Measurements from ENCODE around the gene SLC15A1.

Gene SLC15A1, protein sequence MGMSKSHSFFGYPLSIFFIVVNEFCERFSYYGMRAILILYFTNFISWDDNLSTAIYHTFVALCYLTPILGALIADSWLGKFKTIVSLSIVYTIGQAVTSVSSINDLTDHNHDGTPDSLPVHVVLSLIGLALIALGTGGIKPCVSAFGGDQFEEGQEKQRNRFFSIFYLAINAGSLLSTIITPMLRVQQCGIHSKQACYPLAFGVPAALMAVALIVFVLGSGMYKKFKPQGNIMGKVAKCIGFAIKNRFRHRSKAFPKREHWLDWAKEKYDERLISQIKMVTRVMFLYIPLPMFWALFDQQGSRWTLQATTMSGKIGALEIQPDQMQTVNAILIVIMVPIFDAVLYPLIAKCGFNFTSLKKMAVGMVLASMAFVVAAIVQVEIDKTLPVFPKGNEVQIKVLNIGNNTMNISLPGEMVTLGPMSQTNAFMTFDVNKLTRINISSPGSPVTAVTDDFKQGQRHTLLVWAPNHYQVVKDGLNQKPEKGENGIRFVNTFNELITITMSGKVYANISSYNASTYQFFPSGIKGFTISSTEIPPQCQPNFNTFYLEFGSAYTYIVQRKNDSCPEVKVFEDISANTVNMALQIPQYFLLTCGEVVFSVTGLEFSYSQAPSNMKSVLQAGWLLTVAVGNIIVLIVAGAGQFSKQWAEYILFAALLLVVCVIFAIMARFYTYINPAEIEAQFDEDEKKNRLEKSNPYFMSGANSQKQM

DNA sequence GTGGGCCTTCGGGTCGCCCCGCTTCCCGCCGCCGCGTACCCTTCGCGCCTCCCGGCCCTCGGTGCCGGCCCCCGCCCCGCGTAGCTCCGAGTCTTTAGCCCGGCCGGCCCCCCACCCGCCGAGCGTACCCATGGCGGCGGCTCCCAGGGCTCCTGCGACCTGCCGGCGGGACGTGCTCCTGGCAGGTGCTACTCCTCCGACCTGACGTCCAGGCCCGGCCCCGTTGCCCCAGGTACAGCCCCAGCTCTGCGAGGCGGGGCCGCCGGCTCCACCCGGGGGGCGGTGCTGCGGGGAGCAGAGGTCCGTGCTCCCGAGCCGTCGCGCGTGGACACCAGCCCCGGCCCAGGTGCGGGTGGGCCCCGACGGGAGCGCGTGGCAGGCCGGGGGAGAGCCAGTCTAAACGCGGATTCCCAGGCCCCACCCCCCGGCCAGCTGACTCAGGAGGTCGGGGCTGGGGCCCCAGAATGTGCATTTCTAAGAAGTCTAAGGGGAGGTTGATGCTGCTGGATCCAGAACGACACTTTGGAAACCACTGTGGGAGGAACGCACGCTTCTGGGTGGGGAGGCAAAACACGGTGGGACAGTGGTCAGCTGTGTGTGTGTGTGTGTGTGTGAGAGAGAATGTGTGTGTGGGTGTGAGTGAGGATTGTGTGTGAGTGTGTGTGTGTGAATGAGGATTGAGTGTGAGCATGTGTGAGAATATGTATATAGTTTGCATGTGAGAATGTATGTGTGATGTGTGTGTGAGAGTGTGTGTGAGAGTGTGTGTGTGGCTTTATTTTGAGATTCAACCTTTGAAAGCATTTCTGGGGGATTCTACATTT, at the start of gene SLC15A1:
Gene SLC15A1 (minus strand): TSS at position 206 of the 824 bp plus-strand sequence. CDS start 74 bp downstream, at position 132.
- Histone ChIP-seq H3K4me2 (no peak within 1 kb of the TSS), H4K20me1 (no peaks in the 10 kb centered on the region), H3K4me1 (no peaks in the 10 kb centered on the region), H3K9me3 (peaks cover 24% of the 10 kb centered on the region), H3K27me3 (peaks cover 11% of the 10 kb centered on the region; the same call in 1 of the 2 replicates), H3K9ac (no peak within 1 kb of the TSS), H3K36me3 (no peaks in the 10 kb centered on the region), H3K4me3 (0 out of 2 replicates have a peak within 1 kb of the TSS, but pooled peaks have one; percentile 36), H3K27ac (no peak within 1 kb of the TSS)
- TF ChIP-seq Cebpa-rat (IDR thresholded peaks at IDR 0.05): no peak

DNA sequence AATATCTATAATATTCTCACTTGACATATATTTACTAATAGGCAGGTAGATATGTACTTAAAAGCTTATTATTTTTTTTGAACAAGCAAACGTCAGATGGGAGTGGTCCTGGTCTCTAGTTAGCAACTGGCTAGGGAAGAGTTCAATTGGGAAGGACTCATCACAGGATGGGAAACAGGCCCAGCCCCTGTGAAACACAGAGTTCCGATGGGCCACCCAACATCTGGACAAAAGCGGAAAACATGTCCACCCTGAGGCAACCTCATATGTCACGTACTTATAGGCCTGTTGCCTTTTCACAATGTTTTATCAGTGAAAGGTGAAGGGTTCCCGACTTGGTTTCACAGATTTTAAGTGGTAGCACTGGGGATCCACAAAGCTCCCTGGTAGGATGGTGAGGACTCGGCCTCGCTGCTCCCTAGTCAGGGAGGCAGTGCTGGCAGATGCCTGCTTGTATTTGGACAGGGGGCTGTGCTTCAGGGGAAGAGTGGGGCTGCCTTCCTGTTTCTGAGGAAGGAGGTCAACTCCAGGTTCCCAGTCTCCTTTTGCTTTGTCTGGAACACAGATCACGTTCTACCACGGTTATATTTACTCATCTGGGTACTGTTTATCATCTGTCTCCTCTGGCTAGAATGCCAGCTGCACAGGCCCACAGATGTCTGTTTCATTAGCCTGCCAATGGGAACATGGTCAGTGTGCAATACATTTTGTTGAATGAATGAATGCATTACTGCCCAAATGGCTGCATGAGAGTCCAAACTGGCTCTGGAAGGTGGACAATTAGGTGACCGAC, 49.4 kb upstream of the SLC15A1 start:
- Histone ChIP-seq H3K9ac (no peak overlapping the region), H3K27ac (no peak overlapping the region), H3K9me3 (0 out of 2 replicates have a peak, but pooled peaks cover 3% of the 10 kb centered on the region), H3K27me3 (no peaks in the 10 kb centered on the region), H3K36me3 (no peaks in the 10 kb centered on the region; the same call in 1 of the 2 replicates), H3K4me2 (no peak overlapping the region), H3K4me1 (0 out of 2 replicates have a peak, but pooled peaks cover 4% of the 10 kb centered on the region), H3K4me3 (no peak overlapping the region), H4K20me1 (no peaks in the 10 kb centered on the region)
- no peak for TF ChIP-seq Cebpa-rat (IDR thresholded peaks at IDR 0.05)

DNA sequence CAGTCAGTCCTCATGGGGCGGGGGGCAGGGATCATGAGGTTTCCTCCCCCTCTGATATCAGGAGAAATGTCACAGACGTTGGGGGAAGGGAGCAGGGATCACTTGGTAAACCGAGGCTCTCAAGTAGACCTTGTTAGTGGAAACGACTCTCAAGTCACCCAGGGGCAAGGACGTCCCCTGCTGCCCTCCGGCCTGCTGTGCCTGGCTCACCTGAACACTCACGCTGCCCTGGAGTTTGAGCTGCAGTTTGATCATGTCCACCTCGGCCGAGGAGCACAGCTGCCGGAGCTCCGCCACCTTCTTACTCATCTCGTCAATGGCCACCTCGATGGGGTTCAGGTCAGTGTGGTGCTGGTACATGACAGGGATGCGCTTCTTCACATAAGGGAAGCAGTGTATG, 47.6 kb upstream of the SLC15A1 start:
- H3K9me3 ChIP-seq: 0 out of 2 replicates have a peak, but pooled peaks cover 6% of the 10 kb centered on the region
- H4K20me1 ChIP-seq: no peaks in the 10 kb centered on the region
- H3K27me3 ChIP-seq: no peaks in the 10 kb centered on the region
- H3K4me1 ChIP-seq: 0 out of 2 replicates have a peak, but pooled peaks cover 4% of the 10 kb centered on the region
- H3K4me2 ChIP-seq: no peak overlapping the region
- no peak overlapping the region for H3K4me3 ChIP-seq
- no peak overlapping the region for H3K9ac ChIP-seq
- H3K27ac ChIP-seq: no peak overlapping the region
- TF ChIP-seq Cebpa-rat (IDR thresholded peaks at IDR 0.05): no peak
- no peaks in the 10 kb centered on the region; the same call in 1 of the 2 replicates for H3K36me3 ChIP-seq

DNA sequence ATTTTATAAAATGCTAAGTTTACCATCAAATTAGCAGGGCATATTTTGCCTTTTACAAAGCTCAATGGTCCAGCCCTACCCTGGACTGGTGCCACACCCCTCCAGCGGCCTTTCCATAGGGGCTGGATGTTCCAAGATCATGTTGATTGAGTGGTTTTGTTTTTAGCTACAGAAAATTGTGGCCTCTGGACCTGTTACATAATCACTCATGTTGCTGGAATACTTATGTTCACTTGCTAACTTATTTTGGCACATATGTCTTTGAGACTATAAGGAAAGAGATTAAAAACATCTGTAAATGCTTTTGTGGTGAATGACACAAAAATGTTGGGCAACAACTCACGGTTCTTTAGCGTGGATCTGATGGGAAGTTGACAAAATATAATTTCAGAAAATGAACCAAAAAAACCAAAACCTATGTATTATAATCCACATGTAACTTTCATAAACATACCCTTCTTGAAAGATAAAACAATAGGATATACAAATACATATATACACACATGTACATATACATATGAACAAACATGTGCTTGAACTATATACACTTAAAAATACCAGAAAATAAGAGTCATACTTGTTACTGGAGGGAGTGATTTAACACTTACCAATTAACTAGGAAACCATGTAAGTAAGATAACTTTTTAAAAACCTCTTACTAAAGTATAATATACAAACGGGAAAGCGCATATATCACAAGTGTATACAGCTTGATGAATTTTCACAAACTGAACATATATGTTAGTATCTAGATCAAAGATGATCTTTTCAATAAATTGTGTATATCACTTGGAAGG, 46.6 kb upstream of the SLC15A1 start:
- TF ChIP-seq Cebpa-rat (IDR thresholded peaks at IDR 0.05): no peak
- H3K36me3 ChIP-seq: no peaks in the 10 kb centered on the region; the same call in 1 of the 2 replicates
- no peak overlapping the region for H3K4me3 ChIP-seq
- no peak overlapping the region for H3K4me2 ChIP-seq
- H3K9ac ChIP-seq: no peak overlapping the region
- no peaks in the 10 kb centered on the region for H4K20me1 ChIP-seq
- H3K9me3 ChIP-seq: 0 out of 2 replicates have a peak, but pooled peaks cover 6% of the 10 kb centered on the region
- 0 out of 2 replicates have a peak, but pooled peaks cover 4% of the 10 kb centered on the region for H3K4me1 ChIP-seq
- H3K27me3 ChIP-seq: no peaks in the 10 kb centered on the region
- no peak overlapping the region for H3K27ac ChIP-seq

DNA sequence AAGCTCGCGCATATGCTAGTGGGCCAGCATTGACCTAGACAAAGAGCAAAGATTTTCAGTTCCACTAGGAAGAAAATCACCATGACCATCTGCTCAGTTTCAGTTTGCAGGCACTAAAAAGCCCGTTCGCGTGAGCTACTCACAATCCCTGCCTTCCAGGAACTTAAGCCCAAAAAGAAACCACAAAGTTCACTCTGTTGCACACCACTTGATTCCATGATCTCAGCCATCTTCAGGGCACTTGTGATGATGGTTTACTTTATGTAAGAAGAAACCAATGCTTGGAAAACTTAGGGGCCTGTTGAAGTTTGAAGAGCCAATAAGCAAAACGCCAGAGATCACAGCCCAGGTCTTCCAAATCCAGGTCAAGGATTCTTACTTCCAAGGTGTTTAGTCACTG, 45.0 kb upstream of the SLC15A1 start:
- no peak overlapping the region for H3K4me3 ChIP-seq
- 0 out of 2 replicates have a peak, but pooled peaks cover 6% of the 10 kb centered on the region for H3K9me3 ChIP-seq
- no peak overlapping the region for H3K4me2 ChIP-seq
- no peak overlapping the region for H3K9ac ChIP-seq
- no peaks in the 10 kb centered on the region for H4K20me1 ChIP-seq
- H3K4me1 ChIP-seq: 0 out of 2 replicates have a peak, but pooled peaks cover 4% of the 10 kb centered on the region
- H3K27ac ChIP-seq: no peak overlapping the region
- H3K36me3 ChIP-seq: no peaks in the 10 kb centered on the region; the same call in 1 of the 2 replicates
- no peaks in the 10 kb centered on the region for H3K27me3 ChIP-seq
- TF ChIP-seq Cebpa-rat (IDR thresholded peaks at IDR 0.05): no peak

DNA sequence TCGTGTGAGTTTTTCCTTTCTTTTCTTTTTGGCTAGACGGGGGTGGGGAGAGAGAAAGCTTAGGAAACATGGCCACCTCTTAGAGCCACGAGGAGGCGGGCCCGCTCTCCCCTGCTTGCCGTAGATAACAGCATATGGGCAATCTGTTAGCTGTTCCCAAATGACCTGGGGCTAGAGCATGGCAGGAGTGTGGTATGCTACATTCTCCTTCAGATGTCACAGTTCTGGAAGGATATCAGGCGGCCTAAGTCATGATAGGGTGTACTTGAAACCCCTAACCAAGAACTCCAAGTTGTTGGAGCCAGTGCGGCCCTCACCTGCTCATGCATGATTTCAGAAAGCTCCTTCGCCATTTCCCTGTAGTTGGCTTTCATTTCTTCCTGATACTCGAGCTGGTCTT, 44.3 kb upstream of the SLC15A1 start:
- no peak overlapping the region for H3K9ac ChIP-seq
- 0 out of 2 replicates have a peak, but pooled peaks cover 4% of the 10 kb centered on the region for H3K4me1 ChIP-seq
- H3K4me2 ChIP-seq: no peak overlapping the region
- H3K36me3 ChIP-seq: no peaks in the 10 kb centered on the region; the same call in 1 of the 2 replicates
- no peaks in the 10 kb centered on the region for H4K20me1 ChIP-seq
- H3K9me3 ChIP-seq: 0 out of 2 replicates have a peak, but pooled peaks cover 6% of the 10 kb centered on the region
- no peaks in the 10 kb centered on the region for H3K27me3 ChIP-seq
- H3K27ac ChIP-seq: no peak overlapping the region
- no peak for TF ChIP-seq Cebpa-rat (IDR thresholded peaks at IDR 0.05)
- no peak overlapping the region for H3K4me3 ChIP-seq

DNA sequence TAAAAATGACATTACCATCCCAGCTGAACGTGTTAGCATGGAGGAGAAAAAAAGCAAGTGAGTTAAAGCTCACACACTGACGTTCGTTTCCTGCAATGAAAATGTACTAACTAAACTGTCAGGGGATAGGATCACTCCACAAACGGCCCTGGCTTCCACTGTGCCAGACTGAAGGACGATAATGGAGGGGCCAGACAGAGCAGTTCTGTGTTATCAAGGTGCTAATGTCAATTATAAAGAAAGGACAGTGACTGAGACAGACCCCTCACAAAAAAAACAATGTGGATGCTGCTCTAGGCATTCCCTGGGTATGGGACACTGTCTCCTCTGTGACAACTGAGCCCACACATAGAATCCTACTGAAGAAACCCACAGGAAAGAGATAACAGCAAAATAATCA, 43.7 kb upstream of the SLC15A1 start:
- no peaks in the 10 kb centered on the region for H3K27me3 ChIP-seq
- no peak overlapping the region for H3K4me2 ChIP-seq
- no peak for TF ChIP-seq Cebpa-rat (IDR thresholded peaks at IDR 0.05)
- H3K36me3 ChIP-seq: no peaks in the 10 kb centered on the region; the same call in 1 of the 2 replicates
- 0 out of 2 replicates have a peak, but pooled peaks cover 6% of the 10 kb centered on the region for H3K9me3 ChIP-seq
- no peak overlapping the region for H3K9ac ChIP-seq
- H3K4me1 ChIP-seq: 0 out of 2 replicates have a peak, but pooled peaks cover 4% of the 10 kb centered on the region
- no peak overlapping the region for H3K4me3 ChIP-seq
- H4K20me1 ChIP-seq: no peaks in the 10 kb centered on the region
- no peak overlapping the region for H3K27ac ChIP-seq

DNA sequence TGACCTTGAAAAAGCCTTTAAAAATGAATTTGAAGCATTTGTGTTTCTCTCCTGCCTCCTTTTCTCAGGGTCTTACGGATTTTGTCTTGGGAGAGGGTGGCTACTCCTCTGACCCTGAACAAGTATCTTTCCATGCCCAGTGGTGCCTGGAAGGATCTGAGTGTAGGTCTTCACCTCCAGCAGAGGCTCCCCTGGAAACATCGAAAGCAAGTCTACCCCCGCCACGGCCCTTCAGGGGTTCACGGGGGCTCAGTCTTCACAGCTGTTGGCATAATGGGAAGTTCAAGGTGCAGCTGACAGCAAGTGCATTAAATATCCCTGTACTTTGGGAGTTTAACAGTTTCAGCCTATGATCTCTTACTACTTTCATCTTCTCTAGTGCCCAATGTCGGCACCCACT, 42.7 kb upstream of the SLC15A1 start:
- H3K27ac ChIP-seq: no peak overlapping the region
- H3K4me3 ChIP-seq: no peak overlapping the region
- no peaks in the 10 kb centered on the region for H4K20me1 ChIP-seq
- no peak for TF ChIP-seq Cebpa-rat (IDR thresholded peaks at IDR 0.05)
- no peaks in the 10 kb centered on the region for H3K27me3 ChIP-seq
- H3K36me3 ChIP-seq: no peaks in the 10 kb centered on the region; the same call in 1 of the 2 replicates
- no peak overlapping the region for H3K4me2 ChIP-seq
- H3K9me3 ChIP-seq: 0 out of 2 replicates have a peak, but pooled peaks cover 6% of the 10 kb centered on the region
- H3K4me1 ChIP-seq: 0 out of 2 replicates have a peak, but pooled peaks cover 4% of the 10 kb centered on the region
- H3K9ac ChIP-seq: no peak overlapping the region
